ENCODE results near the gene NUMA1.
A peak's percentile ranks its signal among the peaks of the same experiment; 100 is the strongest.

NUMA1 gene

GRCh38 chr11:72080326-72081183, at the start of gene NUMA1, which contains the start of gene LRRC51:
Gene NUMA1 (minus strand): TSS chr11:72080542. CDS start chr11:72035943, 44,599 bp downstream.
Gene LRRC51 (plus strand): TSS chr11:72080850. CDS start chr11:72089084, 8,234 bp downstream.
- DNase-seq, result peak; percentile 100

DNA sequence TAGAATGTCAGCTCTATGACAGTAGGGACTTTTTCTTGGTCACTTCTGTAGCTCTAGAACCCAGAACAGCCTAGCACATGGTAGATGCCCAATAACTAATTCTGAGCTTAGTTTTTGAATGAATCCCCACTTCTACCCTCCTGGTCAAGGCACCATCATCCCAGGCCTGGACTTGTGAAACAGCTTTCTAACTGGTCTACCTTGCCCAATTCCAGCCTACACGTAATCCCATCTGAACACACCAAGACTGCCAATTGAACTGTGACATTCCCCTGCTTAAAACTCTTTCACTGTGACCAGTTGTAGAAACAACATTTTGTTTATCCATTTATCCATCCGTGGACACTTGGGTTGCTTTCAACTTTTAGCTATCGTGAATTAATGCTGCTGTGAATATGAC, 49.0 kb upstream of the NUMA1 start:
- no peak for DNase-seq

GRCh38 chr11:72127923-72128322, 47.6 kb upstream of the NUMA1 start:
- no peak for DNase-seq

- no peak for DNase-seq
These were observed 45.6 kb upstream of the NUMA1 start for GRCh38 chr11:72125956-72126355.

- no peak for DNase-seq
These were observed 43.7 kb upstream of the NUMA1 start for GRCh38 chr11:72124046-72124445.

DNA sequence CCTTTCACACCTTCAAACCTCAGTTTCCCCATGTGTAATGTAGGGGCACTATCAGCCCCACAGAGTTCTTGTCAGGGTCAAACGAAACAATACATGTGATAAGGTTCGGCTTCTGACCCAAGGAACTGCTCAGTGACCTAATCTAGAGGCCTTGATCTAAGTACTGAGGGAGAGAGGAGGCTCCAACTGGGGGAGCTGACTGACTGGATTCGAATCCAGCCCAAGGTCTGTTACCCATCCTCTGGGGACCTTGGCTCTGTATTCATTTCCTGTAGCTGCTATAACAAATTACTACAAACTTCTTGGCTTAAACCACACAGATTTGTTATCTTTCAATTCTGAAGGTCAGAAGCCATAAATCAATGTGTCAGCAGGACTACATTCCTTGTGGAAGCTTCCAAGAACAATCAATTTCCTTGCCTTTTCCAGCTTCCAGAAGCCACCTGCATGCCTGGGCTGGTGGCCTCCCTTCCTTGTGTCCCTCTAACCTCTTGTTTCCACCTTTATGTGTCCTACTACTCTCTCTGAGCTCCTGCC, 42.8 kb upstream of the NUMA1 start:
- no peak for DNase-seq

GRCh38 chr11:72122607-72123006, 42.3 kb upstream of the NUMA1 start:
- no peak for DNase-seq

- no peak for DNase-seq
These were observed 40.6 kb upstream of the NUMA1 start for GRCh38 chr11:72120930-72121329.

DNA sequence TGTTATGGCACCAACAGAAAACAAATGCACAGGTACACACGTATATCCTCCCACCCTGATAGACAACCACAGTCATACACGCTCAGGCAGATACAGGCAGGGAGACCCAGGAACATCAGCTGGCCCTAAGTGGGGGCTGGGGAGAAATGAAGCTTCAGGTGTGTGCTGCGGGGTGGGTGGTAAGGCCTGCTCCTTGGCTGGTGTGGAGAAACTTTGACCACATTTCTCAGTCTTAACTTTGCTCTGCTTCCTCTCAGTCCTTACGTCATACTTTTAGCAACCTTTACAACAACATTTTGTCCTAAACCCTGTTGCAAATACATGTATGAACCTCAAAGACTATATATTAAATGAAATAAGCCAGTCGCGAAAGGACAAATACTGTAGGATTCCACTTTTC, 38.9 kb upstream of the NUMA1 start:
- DNase-seq, result no peak

- DNase-seq, result no peak
These were observed 35.8 kb upstream of the NUMA1 start for GRCh38 chr11:72116019-72116755.

- DNase-seq, result no peak
These were observed 34.2 kb upstream of the NUMA1 start for GRCh38 chr11:72114570-72114969.

DNA sequence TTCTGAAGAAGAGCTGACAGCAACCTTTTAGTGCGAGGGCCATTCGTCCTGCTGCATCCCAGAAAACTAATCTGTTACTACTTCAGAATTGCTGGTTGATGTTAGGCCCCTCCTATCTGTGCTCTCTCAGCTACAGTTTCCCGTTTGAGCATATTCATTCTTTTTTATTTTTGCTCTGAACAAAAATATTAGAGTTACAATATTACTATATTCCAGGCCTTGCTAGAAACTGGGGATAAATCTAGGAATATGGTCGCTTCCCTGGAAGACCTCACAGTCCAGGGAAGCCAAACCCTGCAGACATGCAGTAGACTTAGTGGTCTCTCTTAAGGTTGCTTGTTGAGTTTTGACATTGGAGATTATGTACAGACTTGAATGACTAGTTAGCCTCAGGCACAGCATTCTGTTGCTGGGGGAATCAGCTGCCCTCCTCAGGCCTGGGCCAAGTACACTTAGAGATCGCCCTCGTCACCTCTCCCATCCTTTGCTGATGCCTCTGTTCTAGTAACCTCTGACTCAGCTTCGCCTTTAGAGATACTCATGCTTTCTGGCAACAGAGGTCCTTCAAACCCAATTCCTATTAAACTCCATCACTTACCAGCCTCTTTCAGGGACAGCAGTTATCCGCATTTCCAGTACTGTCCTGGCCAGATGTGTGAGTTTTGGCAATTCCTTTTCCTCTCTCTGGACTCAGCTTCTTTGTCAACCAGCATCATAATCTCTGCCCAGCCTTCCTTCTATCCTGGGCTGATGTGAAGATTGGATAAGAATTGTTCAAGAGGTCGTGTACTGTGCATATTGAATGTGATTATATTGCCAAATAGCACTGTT, 32.9 kb upstream of the NUMA1 start:
- no peak for DNase-seq

- peak; percentile 99 for DNase-seq
These were observed 32.0 kb upstream of the NUMA1 start, which contains the start of gene ANAPC15 for GRCh38 chr11:72112143-72112977. Gene ANAPC15 (minus strand): TSS chr11:72112695. CDS start chr11:72111276, 1,419 bp downstream.

DNA sequence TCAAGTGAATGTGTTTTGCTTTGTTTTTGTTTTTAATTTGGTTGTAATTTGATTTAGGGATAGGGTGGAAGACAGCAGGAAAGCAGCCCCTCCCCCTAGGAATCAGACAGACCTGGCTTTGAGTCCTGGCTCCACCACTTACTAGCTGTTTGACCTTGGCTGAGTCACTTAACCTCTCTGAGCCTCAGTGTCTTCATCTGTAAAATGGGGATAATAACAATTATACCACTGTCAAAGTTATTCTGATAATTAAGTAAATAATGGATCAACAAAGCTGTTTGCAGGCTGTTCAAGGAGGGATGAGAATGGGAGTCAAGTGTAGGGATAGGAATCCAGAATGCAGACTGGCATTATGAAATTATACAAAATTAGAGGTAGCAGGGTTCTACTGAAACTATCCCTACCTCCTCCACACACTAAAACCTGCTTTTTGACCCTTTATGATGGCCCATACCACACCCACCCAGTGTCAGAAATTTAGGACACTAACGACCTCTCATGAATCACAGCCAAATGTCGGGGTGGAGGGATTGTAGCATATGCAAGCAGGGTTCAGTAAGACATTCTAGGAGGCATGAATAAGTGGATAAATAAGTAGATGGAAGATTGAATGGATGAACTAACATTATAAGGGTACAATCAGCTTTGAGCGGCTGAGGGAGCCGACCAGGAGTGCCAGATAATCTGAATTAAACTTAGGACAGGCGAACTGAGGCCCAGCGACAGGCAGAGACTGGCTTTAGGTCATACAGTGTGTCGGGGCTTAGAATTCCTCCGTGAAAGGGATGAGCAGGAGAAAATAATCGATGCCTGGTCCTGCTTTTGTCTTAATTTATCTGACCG, 31.2 kb upstream of the NUMA1 start:
- no peak for DNase-seq

GRCh38 chr11:72105888-72106287, 25.5 kb upstream of the NUMA1 start, which contains the start of gene TOMT:
Gene TOMT (plus strand): TSS chr11:72105924. CDS start chr11:72105952, 28 bp downstream.
- DNase-seq, result no peak

DNA sequence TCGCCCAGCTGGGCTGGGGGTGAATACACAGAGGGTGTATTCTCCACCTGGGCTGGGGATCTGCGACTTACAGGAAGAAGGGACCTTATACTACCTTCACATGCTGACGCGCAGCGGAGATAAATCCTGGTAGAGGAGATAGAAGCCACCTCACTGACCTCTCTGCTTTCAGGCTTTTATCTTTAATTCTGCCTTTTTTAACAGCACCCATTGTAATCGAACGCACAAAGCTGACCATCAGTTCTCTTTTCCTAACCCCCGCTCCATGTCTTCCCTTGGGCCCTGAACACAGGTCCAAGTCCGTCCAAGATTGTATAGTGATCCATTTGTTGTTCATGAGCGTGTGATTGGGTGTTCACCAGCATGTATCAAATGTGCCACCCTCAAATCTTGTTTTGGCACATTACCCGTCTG, 23.4 kb upstream of the NUMA1 start:
- DNase-seq, result no peak

- DNase-seq, result peak; percentile 99
These were observed 22.8 kb upstream of the NUMA1 start, which contains the start of gene LAMTOR1 for GRCh38 chr11:72102946-72103753. Gene LAMTOR1 (minus strand): TSS chr11:72103297. CDS start chr11:72103224, 73 bp downstream.

DNA sequence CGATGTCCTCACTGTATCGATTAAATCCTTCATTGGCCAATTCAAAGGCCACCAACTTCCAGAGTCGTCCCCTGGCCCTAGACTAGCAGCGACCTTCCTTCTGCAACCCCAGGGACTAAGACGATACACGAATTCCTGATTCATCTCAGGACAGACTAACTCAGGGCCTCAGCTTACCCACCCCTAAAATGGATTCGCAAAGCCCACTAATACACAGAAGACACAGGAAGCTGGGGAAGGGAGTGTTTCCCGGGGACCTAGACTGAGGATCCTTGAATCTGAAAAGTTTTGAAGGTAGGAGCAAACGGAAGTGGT, 22.2 kb upstream of the NUMA1 start:
- DNase-seq, result no peak

GRCh38 chr11:72102162-72102561, 21.8 kb upstream of the NUMA1 start:
- no peak for DNase-seq

- DNase-seq, result no peak
These were observed 20.1 kb upstream of the NUMA1 start for GRCh38 chr11:72100462-72100861.

Data from activated effector memory CD4-positive, alpha-beta T cell treated with anti-CD3 and anti-CD28 coated beads, Interleukin-2, amount 50 U/mL, for 16 hours (primary cell).